ENCODE results near the gene TNFRSF8. TPM values are rescaled to one million over a fixed set of nuclear protein-coding genes. Genes with fewer than 3 reads are reported as not detected.

TNFRSF8 gene
- total RNA-seq, 1 donor from 2014 or later: 33.2 TPM

- no peak for DNase-seq
- Mint-ChIP-seq H3K9me3 (no peaks in the 10 kb centered on the region), H3K27me3 (no peaks in the 10 kb centered on the region), H3K4me3 (no peak overlapping the region), H3K27ac (peak overlapping the region; percentile 20), H3K4me1 (peaks cover 27% of the 10 kb centered on the region), H3K36me3 (ENCODE audit: low read depth) (peaks cover 12% of the 10 kb centered on the region)
- intact Hi-C loops (cut with micrococcal nuclease): no loop called here
Measured at GRCh38 chr1:12130466-12131130, 67.5 kb downstream of the TNFRSF8 start.

DNA sequence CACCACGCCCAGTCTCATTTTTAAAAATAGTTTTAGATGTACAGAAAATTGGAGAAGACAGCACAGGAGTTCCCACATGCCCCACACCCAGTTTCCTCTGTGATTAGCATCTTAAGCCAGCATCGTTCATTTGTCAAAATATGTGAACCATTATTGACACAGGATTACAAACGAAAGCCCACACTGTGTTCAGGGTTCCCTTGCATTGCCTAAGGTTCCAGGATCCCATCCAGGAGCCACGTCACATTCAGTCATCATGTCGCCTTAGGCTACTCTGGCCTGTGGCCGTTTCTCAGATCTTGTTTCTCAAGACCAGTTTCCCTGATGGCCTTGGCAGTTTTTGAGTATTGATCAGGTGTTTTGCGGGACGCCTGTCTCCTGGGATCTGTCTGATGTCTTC is 69.0 kb downstream of the TNFRSF8 start:
- H3K9me3 Mint-ChIP-seq: no peaks in the 10 kb centered on the region
- no peaks in the 10 kb centered on the region for H3K27me3 Mint-ChIP-seq
- H3K27ac Mint-ChIP-seq: no peak overlapping the region
- peaks cover 12% of the 10 kb centered on the region for H3K36me3 Mint-ChIP-seq (ENCODE audit: low read depth)
- peaks cover 24% of the 10 kb centered on the region for H3K4me1 Mint-ChIP-seq
- DNase-seq: no peak
- no peak overlapping the region for H3K4me3 Mint-ChIP-seq
- intact Hi-C loops (cut with micrococcal nuclease): no loop called here

GRCh38 chr1:12134716-12135115 is 71.6 kb downstream of the TNFRSF8 start:
- Mint-ChIP-seq H3K36me3 (ENCODE audit: low read depth) (peaks cover 4% of the 10 kb centered on the region), H3K27ac (no peak overlapping the region), H3K27me3 (no peaks in the 10 kb centered on the region), H3K9me3 (no peaks in the 10 kb centered on the region), H3K4me1 (peaks cover 16% of the 10 kb centered on the region), H3K4me3 (no peak overlapping the region)
- DNase-seq: no peak
- intact Hi-C loops (cut with micrococcal nuclease): no loop called here

DNA sequence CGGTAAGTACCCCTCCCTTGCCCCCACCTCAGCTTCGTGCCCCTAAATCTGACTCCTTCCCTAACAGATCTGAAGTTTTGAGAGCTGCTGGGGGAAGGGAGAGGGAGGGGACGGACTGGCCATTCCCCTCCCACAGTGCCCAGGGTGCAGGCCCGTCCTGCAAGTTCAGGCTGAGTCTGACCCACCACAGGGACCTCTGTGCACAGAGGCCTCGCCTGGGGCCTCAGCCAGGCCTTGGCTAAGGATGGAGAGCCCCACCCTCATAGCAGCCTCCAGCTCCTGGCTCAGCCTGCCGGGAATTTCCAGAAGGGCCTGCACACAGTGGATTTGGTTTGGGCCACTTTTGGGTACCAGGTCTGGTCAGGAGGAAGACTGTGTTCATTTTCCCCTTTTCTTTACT is 72.5 kb downstream of the TNFRSF8 start:
- Mint-ChIP-seq H3K27ac (peak overlapping the region; percentile 32), H3K4me3 (no peak overlapping the region), H3K9me3 (no peaks in the 10 kb centered on the region), H3K4me1 (peaks cover 15% of the 10 kb centered on the region), H3K27me3 (no peaks in the 10 kb centered on the region), H3K36me3 (ENCODE audit: low read depth) (peaks cover 3% of the 10 kb centered on the region)
- no peak for DNase-seq
- intact Hi-C loops (cut with micrococcal nuclease): no loop called here

- peaks cover 4% of the 10 kb centered on the region for H3K36me3 Mint-ChIP-seq (ENCODE audit: low read depth)
- no peak overlapping the region for H3K4me3 Mint-ChIP-seq
- H3K27me3 Mint-ChIP-seq: no peaks in the 10 kb centered on the region
- no peak overlapping the region for H3K27ac Mint-ChIP-seq
- DNase-seq: no peak
- intact Hi-C loops (cut with micrococcal nuclease): no loop called here
- H3K4me1 Mint-ChIP-seq: peaks cover 15% of the 10 kb centered on the region
- H3K9me3 Mint-ChIP-seq: no peaks in the 10 kb centered on the region
Measured at GRCh38 chr1:12136916-12137610, 74.0 kb downstream of the TNFRSF8 start.

- H3K9me3 Mint-ChIP-seq: no peaks in the 10 kb centered on the region
- no peak overlapping the region for H3K27ac Mint-ChIP-seq
- no peak overlapping the region for H3K4me3 Mint-ChIP-seq
- intact Hi-C loops (cut with micrococcal nuclease): no loop called here
- peaks cover 12% of the 10 kb centered on the region for H3K4me1 Mint-ChIP-seq
- DNase-seq: no peak
- H3K27me3 Mint-ChIP-seq: no peaks in the 10 kb centered on the region
- peaks cover 7% of the 10 kb centered on the region for H3K36me3 Mint-ChIP-seq (ENCODE audit: low read depth)
Measured at GRCh38 chr1:12138196-12139168, 75.4 kb downstream of the TNFRSF8 start.

GRCh38 chr1:12140016-12140415 is 76.9 kb downstream of the TNFRSF8 start:
- Mint-ChIP-seq H3K9me3 (no peaks in the 10 kb centered on the region), H3K4me1 (peaks cover 18% of the 10 kb centered on the region), H3K27me3 (no peaks in the 10 kb centered on the region), H3K36me3 (ENCODE audit: low read depth) (peaks cover 13% of the 10 kb centered on the region), H3K27ac (no peak overlapping the region), H3K4me3 (no peak overlapping the region)
- no peak for DNase-seq
- intact Hi-C loops (cut with micrococcal nuclease): no loop called here

DNA sequence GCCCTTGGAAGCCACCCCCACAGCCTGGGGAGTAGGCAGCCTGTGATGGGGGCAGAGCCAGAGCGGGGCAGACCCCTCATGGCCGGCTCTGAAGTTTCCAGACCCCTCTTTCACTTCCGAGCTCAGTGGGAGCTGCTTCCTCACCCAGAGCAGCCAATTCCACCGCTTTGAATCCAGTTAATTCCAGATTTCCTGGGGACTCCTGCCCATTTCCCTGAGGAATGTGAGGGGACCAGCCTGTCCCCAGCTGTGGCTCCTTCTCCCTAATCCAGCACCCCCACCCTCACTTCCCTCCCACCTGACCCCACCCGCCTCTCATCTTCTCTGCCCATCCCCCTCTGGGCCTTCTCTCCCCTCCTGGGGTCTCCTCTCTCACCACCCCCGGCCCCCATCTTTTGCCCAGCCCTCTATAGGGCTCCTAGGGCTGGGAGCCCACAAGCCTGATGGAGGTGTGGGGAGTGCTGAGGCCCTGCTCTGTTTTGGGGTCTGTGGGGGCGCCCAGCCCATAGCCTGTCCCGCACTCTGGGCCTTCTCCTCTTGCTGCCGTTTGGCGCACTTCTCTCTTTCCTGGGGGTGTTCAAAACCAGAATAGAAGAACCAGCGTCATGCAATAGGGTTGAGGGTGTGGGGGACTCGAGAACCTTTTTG is 77.5 kb downstream of the TNFRSF8 start:
- peaks cover 13% of the 10 kb centered on the region for H3K36me3 Mint-ChIP-seq (ENCODE audit: low read depth)
- no peak for DNase-seq
- H3K27ac Mint-ChIP-seq: no peak overlapping the region
- intact Hi-C loops (cut with micrococcal nuclease): no loop called here
- H3K4me1 Mint-ChIP-seq: peaks cover 21% of the 10 kb centered on the region
- H3K27me3 Mint-ChIP-seq: no peaks in the 10 kb centered on the region
- no peaks in the 10 kb centered on the region for H3K9me3 Mint-ChIP-seq
- no peak overlapping the region for H3K4me3 Mint-ChIP-seq

GRCh38 chr1:12141163-12141850 is 78.2 kb downstream of the TNFRSF8 start:
- Mint-ChIP-seq H3K9me3 (no peaks in the 10 kb centered on the region), H3K36me3 (ENCODE audit: low read depth) (peaks cover 11% of the 10 kb centered on the region), H3K4me1 (peaks cover 22% of the 10 kb centered on the region), H3K27ac (no peak overlapping the region), H3K4me3 (no peak overlapping the region), H3K27me3 (no peaks in the 10 kb centered on the region)
- intact Hi-C loops (cut with micrococcal nuclease): no loop called here
- no peak for DNase-seq

GRCh38 chr1:12142141-12142823 is 79.2 kb downstream of the TNFRSF8 start:
- H3K4me1 Mint-ChIP-seq: peaks cover 31% of the 10 kb centered on the region
- intact Hi-C loops (cut with micrococcal nuclease): loop anchor here (2.0 kb wide), 1 partner anchor 15 kb away; no protein-coding TSS in a partner anchor
- H3K36me3 Mint-ChIP-seq (ENCODE audit: low read depth): peaks cover 11% of the 10 kb centered on the region
- H3K9me3 Mint-ChIP-seq: no peaks in the 10 kb centered on the region
- H3K27me3 Mint-ChIP-seq: no peaks in the 10 kb centered on the region
- peak overlapping the region; percentile 32 for H3K27ac Mint-ChIP-seq
- no peak overlapping the region for H3K4me3 Mint-ChIP-seq
- DNase-seq: no peak

GRCh38 chr1:12142891-12143630 is 80.0 kb downstream of the TNFRSF8 start:
- no peaks in the 10 kb centered on the region for H3K9me3 Mint-ChIP-seq
- H3K4me1 Mint-ChIP-seq: peaks cover 39% of the 10 kb centered on the region
- peak overlapping the region; percentile 43 for H3K4me3 Mint-ChIP-seq
- peak; percentile 61 for DNase-seq
- H3K36me3 Mint-ChIP-seq (ENCODE audit: low read depth): peaks cover 11% of the 10 kb centered on the region
- H3K27me3 Mint-ChIP-seq: no peaks in the 10 kb centered on the region
- intact Hi-C loops (cut with micrococcal nuclease): loop anchor here (2.0 kb wide), 1 partner anchor 16 kb away; no protein-coding TSS in a partner anchor
- peak overlapping the region; percentile 85 for H3K27ac Mint-ChIP-seq

DNA sequence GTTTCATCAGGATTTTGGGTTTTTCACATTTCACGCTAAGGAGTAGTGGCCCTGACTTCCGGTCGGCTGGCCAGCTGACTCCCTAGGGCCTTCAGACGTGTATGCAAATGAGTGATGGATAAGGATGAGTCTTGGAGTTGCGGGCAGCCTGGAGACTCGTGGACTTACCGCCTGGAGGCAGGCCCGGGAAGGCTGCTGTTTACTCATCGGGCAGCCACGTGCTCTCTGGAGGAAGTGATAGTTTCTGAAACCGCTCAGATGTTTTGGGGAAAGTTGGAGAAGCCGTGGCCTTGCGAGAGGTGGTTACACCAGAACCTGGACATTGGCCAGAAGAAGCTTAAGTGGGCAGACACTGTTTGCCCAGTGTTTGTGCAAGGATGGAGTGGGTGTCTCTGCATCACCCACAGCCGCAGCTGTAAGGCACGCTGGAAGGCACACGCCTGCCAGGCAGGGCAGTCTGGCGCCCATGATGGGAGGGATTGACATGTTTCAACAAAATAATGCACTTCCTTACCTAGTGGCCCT is 80.6 kb downstream of the TNFRSF8 start:
- Mint-ChIP-seq H3K27ac (peak overlapping the region; percentile 85), H3K27me3 (no peaks in the 10 kb centered on the region), H3K36me3 (ENCODE audit: low read depth) (peaks cover 11% of the 10 kb centered on the region), H3K4me1 (peaks cover 45% of the 10 kb centered on the region), H3K4me3 (peak overlapping the region; percentile 43), H3K9me3 (no peaks in the 10 kb centered on the region)
- DNase-seq: peak; percentile 79
- intact Hi-C loops (cut with micrococcal nuclease): loop anchor here (2.0 kb wide), 1 partner anchor 17 kb away; no protein-coding TSS in a partner anchor

Data from activated CD4-positive, alpha-beta T cell treated with anti-CD3 and anti-CD28 coated beads, Interleukin-2, amount 10 ng/mL, durations not matched to agents 24 days and 14 days (primary cell).